ENCODE results near the gene KRTAP5-5.

Gene KRTAP5-5

DNA sequence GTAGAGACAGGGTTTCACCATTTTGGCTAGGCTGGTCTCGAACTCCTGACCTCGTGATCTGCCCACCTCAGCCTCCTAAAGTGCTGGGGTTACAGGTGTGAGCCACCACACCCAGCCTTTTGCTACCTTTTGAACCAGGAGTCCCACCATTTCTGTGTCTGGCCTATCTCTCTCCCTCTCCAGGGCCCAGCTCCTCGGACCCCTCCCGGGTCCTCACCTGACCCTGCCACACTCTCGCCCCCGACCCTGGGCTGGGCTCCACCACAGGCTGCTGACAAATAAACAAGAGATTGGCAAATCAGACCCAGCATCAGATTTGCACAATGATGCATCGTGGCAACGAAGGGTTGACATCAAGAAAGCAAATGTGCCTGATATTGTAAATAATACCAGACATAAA lies 8.8 kb downstream of the KRTAP5-5 start:
- DNase-seq (ENCODE audit: low spot score), result no peak
- CTCF ChIA-PET, result interaction anchor here (1.4 to 2.2 kb wide), 2 partner anchors 9 to 15 kb away, joined by 4 to 6 read pairs; partner anchors contain the start of gene KRTAP5-5
- H3K27ac ChIP-seq, result no peak overlapping the region
- TF ChIP-seq CTCF (conservative IDR thresholded peaks at IDR 0.05; ENCODE audit: low read depth), result no peak
- POLR2A ChIA-PET (ENCODE audit: low non-redundant PET), result no interaction called here

GRCh38 chr11:1639102-1639620 lies 9.6 kb downstream of the KRTAP5-5 start:
- no peak overlapping the region for H3K27ac ChIP-seq
- CTCF ChIA-PET, result interaction anchor here (0.5 to 2.9 kb wide), 8 partner anchors 8 to 514 kb away, joined by 3 to 24 read pairs (median 5); no protein-coding TSS in a partner anchor
- DNase-seq (ENCODE audit: low spot score), result no peak
- TF ChIP-seq CTCF (conservative IDR thresholded peaks at IDR 0.05; ENCODE audit: low read depth), result no peak
- POLR2A ChIA-PET (ENCODE audit: low non-redundant PET), result no interaction called here

DNA sequence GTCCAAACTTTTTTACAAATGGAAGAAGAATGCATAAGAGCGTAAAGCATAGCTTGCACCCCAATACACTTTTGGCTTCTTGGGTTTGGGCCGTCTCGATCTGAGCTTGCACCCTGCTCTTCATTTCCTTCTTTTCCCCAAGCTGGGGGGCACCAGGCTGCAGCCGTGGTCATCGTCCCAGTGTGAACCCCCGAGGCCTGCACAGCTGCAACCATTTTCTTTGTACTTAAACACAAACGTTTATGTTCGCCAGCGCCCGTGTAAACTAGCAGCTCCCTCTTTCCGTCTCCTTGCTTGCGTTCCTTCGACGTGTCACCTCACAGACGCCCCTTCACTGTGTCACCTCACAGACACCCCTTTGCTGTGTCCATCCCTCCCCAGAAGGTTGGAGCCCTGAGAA lies 10.1 kb downstream of the KRTAP5-5 start:
- H3K27ac ChIP-seq, result no peak overlapping the region
- no peak for DNase-seq (ENCODE audit: low spot score)
- ChIA-PET POLR2A (ENCODE audit: low non-redundant PET) (interaction anchor here (0.6 kb wide), 1 partner anchor 65 kb away, joined by 3 read pairs; no protein-coding TSS in a partner anchor), CTCF (interaction anchor here (0.5 to 2.9 kb wide), 11 partner anchors 9 to 1306 kb away, joined by 3 to 24 read pairs (median 4); no protein-coding TSS in a partner anchor)
- TF ChIP-seq CTCF (conservative IDR thresholded peaks at IDR 0.05; ENCODE audit: low read depth), result no peak

DNA sequence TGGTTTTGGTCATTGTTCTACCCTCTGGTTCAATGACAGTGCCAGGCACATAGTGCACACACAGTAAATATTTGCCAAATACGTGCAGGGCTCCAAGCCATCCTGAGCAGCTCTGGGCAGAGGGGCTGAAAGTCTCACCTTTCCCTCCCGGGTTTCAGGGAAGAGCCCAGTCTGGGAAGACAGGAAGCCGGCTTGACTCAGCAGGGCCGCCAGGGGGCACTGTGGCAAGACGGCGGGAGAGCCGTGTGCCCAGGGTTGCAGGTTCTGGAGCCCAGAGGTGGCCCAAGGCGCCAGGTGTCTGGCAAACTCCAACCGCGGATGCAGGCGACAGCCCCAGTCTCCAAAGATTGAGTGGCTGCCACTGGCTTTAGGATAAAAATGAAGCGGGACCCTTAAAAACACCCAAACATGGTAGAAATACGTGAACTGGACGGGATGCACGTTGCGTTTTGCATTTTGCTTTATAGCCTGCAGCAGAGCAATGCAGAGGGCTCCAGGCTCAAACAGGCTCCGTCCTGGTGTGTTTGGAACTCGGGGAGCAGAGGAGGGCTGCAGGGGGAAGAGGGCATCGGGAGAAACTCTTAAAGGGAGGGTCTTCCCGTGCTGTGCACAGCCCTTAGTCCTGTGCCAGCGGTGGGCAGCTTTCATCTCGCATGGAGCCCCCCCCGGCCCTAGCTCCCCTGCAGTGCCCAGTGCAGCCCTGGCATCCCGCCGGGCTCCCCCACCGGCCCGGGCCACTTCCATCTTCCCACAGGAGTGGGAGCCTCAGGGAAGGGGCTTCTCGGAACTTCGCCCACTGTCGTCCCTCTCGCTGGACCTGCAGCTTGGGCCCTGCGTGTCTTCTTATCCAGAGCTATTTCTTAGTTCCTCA lies 10.7 kb downstream of the KRTAP5-5 start:
- CTCF ChIA-PET, result interaction anchor here (0.6 to 2.9 kb wide), 11 partner anchors 8 to 1306 kb away, joined by 3 to 24 read pairs (median 4); no protein-coding TSS in a partner anchor

GRCh38 chr11:1641096-1641495 lies 11.5 kb downstream of the KRTAP5-5 start:
- CTCF ChIA-PET, result interaction anchor here (0.7 to 2.9 kb wide), 3 partner anchors 9 to 24 kb away, joined by 3 to 24 read pairs (median 8); no protein-coding TSS in a partner anchor
- DNase-seq (ENCODE audit: low spot score), result no peak
- POLR2A ChIA-PET (ENCODE audit: low non-redundant PET), result no interaction called here
- TF ChIP-seq CTCF (conservative IDR thresholded peaks at IDR 0.05; ENCODE audit: low read depth), result no peak
- no peak overlapping the region for H3K27ac ChIP-seq

More for the DNA sequence above, 10.7 kb downstream of the KRTAP5-5 start:
- TF ChIP-seq CTCF (conservative IDR thresholded peaks at IDR 0.05; ENCODE audit: low read depth), result peak; percentile 71
- POLR2A ChIA-PET (ENCODE audit: low non-redundant PET), result interaction anchor here (0.6 kb wide), 1 partner anchor 65 kb away, joined by 3 read pairs; no protein-coding TSS in a partner anchor
- DNase-seq (ENCODE audit: low spot score), result peak; percentile 38
- H3K27ac ChIP-seq, result no peak overlapping the region
